HEK293 (cell line): Measurements from ENCODE around the gene DDX56.

Experiments
- CTCF ChIA-PET: fragments of 350-600 bp; formaldehyde crosslinking; extraction: SDS; loops from one replicate; lab custom pipeline; 2021; ENCODE audit warnings: antibody characterized with exemption; lab: Yijun Ruan, JAX
- POLR2A ChIA-PET: fragments of 300-600 bp; formaldehyde crosslinking; extraction: SDS; loops from one replicate; lab custom pipeline; 2020; ENCODE audit warnings: antibody characterized with exemption, inconsistent platforms; lab: Yijun Ruan, JAX
- H3K27ac ChIP-seq: fragments of 200-500 bp; sonication (Bioruptor generic); 2 replicates; pipeline ENCODE4 v1.5.1; 2014; ENCODE audit warnings: low read depth, low read length, control low read depth, inconsistent platforms; ENCODE audit errors: extremely low read depth
- H3K36me3 ChIP-seq, 2 experiments: fragments of 200-500 bp in 1 of 2; sonication (Bioruptor generic) in 1 of 2; 1 replicate in 1 of 2; 2 replicates in 1 of 2; pipeline ENCODE4 v1.5.1; 2014 to 2017; ENCODE audit warnings: inconsistent platforms in 2 of 2, low read length in 2 of 2; ENCODE audit not compliant: control insufficient read depth in 2 of 2, insufficient read depth in 1 of 2
- H3K4me1 ChIP-seq: fragments of 200-500 bp; sonication (Bioruptor generic); 2 replicates; pipeline ENCODE4 v1.5.1; 2014; ENCODE audit warnings: mild to moderate bottlenecking, low read length, inconsistent platforms; ENCODE audit not compliant: control insufficient read depth, insufficient read depth
- H3K4me3 ChIP-seq: 2 replicates; pipeline ENCODE4 v1.5.1; 2011; ENCODE audit warnings: low read depth, mild to moderate bottlenecking, control low read depth, low read length, moderate library complexity
- H3K9me3 ChIP-seq: fragments of 200-500 bp; sonication (Bioruptor generic); 2 replicates; pipeline ENCODE4 v1.5.1; 2014; ENCODE audit warnings: low read depth, low read length, inconsistent platforms; ENCODE audit not compliant: control insufficient read depth, insufficient read depth
- AEBP2 ChIP-seq: fragments of 450-650 bp; formaldehyde crosslinking; IDR thresholded peaks from 2 replicates; pipeline ENCODE4 v1.5.1; 2016; ENCODE audit warnings: missing biosample characterization, missing genetic modification characterization, borderline replicate concordance
- CTCF ChIP-seq: fragments of 450-650 bp; formaldehyde crosslinking; IDR thresholded peaks from 2 replicates; pipeline ENCODE4 v1.5.1; 2016; ENCODE audit warnings: missing biosample characterization, missing genetic modification characterization
- GLI4 ChIP-seq: fragments of 450-650 bp; formaldehyde crosslinking; IDR thresholded peaks from 2 replicates; pipeline ENCODE4 v1.5.1; 2016; ENCODE audit warnings: missing biosample characterization, missing genetic modification characterization
- KLF16 ChIP-seq: fragments of 450-650 bp; formaldehyde crosslinking; IDR thresholded peaks from 2 replicates; pipeline ENCODE4 v1.5.1; 2017; ENCODE audit warnings: missing biosample characterization, missing genetic modification characterization
- MYNN ChIP-seq: fragments of 450-650 bp; formaldehyde crosslinking; IDR thresholded peaks from 2 replicates; pipeline ENCODE4 v1.5.1; 2016; ENCODE audit warnings: missing biosample characterization, missing genetic modification characterization, borderline replicate concordance
- PATZ1 ChIP-seq: fragments of 450-650 bp; formaldehyde crosslinking; IDR thresholded peaks from 2 replicates; pipeline ENCODE4 v1.5.1; 2016; ENCODE audit warnings: missing biosample characterization, missing genetic modification characterization
- YY1 ChIP-seq: fragments of 450-650 bp; formaldehyde crosslinking; IDR thresholded peaks from 2 replicates; pipeline ENCODE4 v1.5.1; 2018; ENCODE audit warnings: missing biosample characterization, missing genetic modification characterization
- ZBTB11 ChIP-seq: fragments of 450-650 bp; formaldehyde crosslinking; conservative IDR thresholded peaks from 2 replicates; pipeline ENCODE4 v1.5.1; 2016; ENCODE audit warnings: low read depth, missing biosample characterization, missing genetic modification characterization
- ZBTB7A ChIP-seq: fragments of 450-650 bp; formaldehyde crosslinking; IDR thresholded peaks from 2 replicates; pipeline ENCODE4 v1.5.1; 2016; ENCODE audit warnings: low read depth, missing biosample characterization, missing genetic modification characterization
- ZNF146 ChIP-seq: fragments of 450-650 bp; formaldehyde crosslinking; IDR thresholded peaks from 2 replicates; pipeline ENCODE4 v1.5.1; 2016; ENCODE audit warnings: missing biosample characterization, missing genetic modification characterization
- ZNF157 ChIP-seq: fragments of 450-650 bp; formaldehyde crosslinking; IDR thresholded peaks from 2 replicates; pipeline ENCODE4 v1.5.1; 2016; ENCODE audit warnings: missing biosample characterization, missing genetic modification characterization
- ZNF214 ChIP-seq: fragments of 450-650 bp; formaldehyde crosslinking; IDR thresholded peaks from 2 replicates; pipeline ENCODE4 v1.5.1; 2017; ENCODE audit warnings: missing biosample characterization, mild to moderate bottlenecking, missing genetic modification characterization, borderline replicate concordance
- ZNF223 ChIP-seq: fragments of 450-650 bp; formaldehyde crosslinking; IDR thresholded peaks from 2 replicates; pipeline ENCODE4 v1.5.1; 2016; ENCODE audit warnings: missing biosample characterization, missing genetic modification characterization
- ZNF398 ChIP-seq: fragments of 450-650 bp; formaldehyde crosslinking; IDR thresholded peaks from 2 replicates; pipeline ENCODE4 v1.5.1; 2017; ENCODE audit warnings: missing biosample characterization, missing genetic modification characterization
- ZNF416 ChIP-seq: fragments of 450-650 bp; formaldehyde crosslinking; IDR thresholded peaks from 2 replicates; pipeline ENCODE4 v1.5.1; 2016; ENCODE audit warnings: missing biosample characterization, missing genetic modification characterization
- ZNF513 ChIP-seq: fragments of 450-650 bp; IDR thresholded peaks from 2 replicates; pipeline ENCODE4 v1.5.1; 2018; ENCODE audit warnings: missing biosample characterization, missing genetic modification characterization
- ZNF585B ChIP-seq: fragments of 450-650 bp; formaldehyde crosslinking; IDR thresholded peaks from 2 replicates; pipeline ENCODE4 v1.5.1; 2016; ENCODE audit warnings: missing biosample characterization, missing genetic modification characterization
- ZNF600 ChIP-seq: fragments of 450-650 bp; formaldehyde crosslinking; IDR thresholded peaks from 2 replicates; pipeline ENCODE4 v1.5.1; 2016; ENCODE audit warnings: missing biosample characterization, missing genetic modification characterization
- ZNF645 ChIP-seq: fragments of 450-650 bp; formaldehyde crosslinking; IDR thresholded peaks from 2 replicates; pipeline ENCODE4; 2016; ENCODE audit warnings: missing biosample characterization, missing genetic modification characterization
- ZNF76 ChIP-seq: fragments of 450-650 bp; formaldehyde crosslinking; IDR thresholded peaks from 2 replicates; pipeline ENCODE4; 2016; ENCODE audit warnings: low read depth, missing biosample characterization, missing genetic modification characterization, borderline replicate concordance

The DDX56 gene

GRCh38 chr7:44538798-44539668, 34.7 kb downstream of the DDX56 start (continued):
- TF ChIP-seq ZNF398 (no peak), YY1 (tag by site-specific recombination) (no peak), ZNF585B (tag by site-specific recombination) (no peak), ZBTB11 (tag by site-specific recombination) (no peak), ZNF214 (tag by site-specific recombination) (no peak), ZNF76 (tag by site-specific recombination) (no peak), AEBP2 (tag by site-specific recombination) (no peak), PATZ1 (no peak)

GRCh38 chr7:44538093-44538797, 35.5 kb downstream of the DDX56 start:
- POLR2A ChIA-PET, result no interaction called here
- Histone ChIP-seq H3K27ac (no peak overlapping the region), H3K36me3 (no peaks in the 10 kb centered on the region), H3K4me3 (no peak overlapping the region), H3K9me3 (no peaks in the 10 kb centered on the region), H3K4me1 (no peaks in the 10 kb centered on the region)
- CTCF ChIA-PET, result interaction anchor here (1.2 kb wide), 1 partner anchor 298 kb away, joined by 3 read pairs; no protein-coding TSS in a partner anchor
- TF ChIP-seq ZNF600 (tag by site-specific recombination) (no peak), ZNF416 (no peak), KLF16 (tag by site-specific recombination) (no peak), GLI4 (no peak), ZNF645 (tag by site-specific recombination) (no peak), CTCF (tag by site-specific recombination) (no peak), ZBTB7A (tag by site-specific recombination) (no peak), MYNN (tag by site-specific recombination) (no peak), ZNF513 (tag by site-specific recombination) (no peak), ZNF157 (tag by site-specific recombination) (no peak), ZNF146 (tag by site-specific recombination) (no peak), ZNF223 (tag by site-specific recombination) (no peak)
